GM19467 (cell line): ENCODE data around the gene KCNK4.

ENCODE experiments used
- ATAC-seq: cut with Tn5 transposase; IDR thresholded peaks from one replicate; pipeline ENCODE4 v1.9.1; 2021; ENCODE audit warnings: mild to moderate bottlenecking, moderate library complexity; ENCODE audit not compliant: unreplicated experiment

KCNK4 gene

GRCh38 chr11:64342869-64343745 is 52.0 kb downstream of the KCNK4 start:
- no peak for ATAC-seq

GRCh38 chr11:64343767-64344559 is 52.9 kb downstream of the KCNK4 start:
- no peak for ATAC-seq

GRCh38 chr11:64344787-64345186 is 53.7 kb downstream of the KCNK4 start:
- no peak for ATAC-seq

DNA sequence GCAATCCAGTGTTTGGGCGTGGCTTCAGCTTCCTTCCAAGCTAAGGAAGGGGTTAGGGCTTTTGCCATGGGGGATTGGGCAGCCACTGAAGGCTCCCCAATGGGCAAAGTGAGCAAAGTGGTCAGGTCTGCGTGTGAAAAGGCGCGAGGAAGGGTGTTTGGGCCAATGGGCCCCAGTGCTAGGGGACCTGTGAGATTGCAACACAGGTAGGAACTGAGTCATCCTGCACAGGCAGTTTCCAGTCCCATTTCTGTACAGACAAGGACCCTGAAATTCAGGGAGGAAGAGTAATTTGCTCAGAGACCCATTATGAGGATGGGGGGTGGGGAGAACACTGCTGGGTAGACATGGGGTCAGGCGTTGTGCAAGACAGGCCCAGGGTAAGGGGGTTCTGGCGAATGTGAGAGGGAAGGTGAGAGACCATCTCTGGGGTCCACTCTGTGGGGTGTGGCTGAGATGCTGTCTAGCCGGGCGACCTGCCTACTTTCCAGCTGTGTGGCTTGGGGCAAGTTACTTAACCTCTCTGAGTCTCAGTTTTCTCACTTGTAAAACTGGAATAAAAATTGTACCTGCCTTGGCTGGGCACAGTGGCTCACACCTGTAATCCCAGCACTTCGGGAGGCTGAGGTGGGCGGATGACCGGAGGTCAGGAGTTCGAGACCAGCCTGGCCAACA is 56.2 kb downstream of the KCNK4 start:
- no peak for ATAC-seq

DNA sequence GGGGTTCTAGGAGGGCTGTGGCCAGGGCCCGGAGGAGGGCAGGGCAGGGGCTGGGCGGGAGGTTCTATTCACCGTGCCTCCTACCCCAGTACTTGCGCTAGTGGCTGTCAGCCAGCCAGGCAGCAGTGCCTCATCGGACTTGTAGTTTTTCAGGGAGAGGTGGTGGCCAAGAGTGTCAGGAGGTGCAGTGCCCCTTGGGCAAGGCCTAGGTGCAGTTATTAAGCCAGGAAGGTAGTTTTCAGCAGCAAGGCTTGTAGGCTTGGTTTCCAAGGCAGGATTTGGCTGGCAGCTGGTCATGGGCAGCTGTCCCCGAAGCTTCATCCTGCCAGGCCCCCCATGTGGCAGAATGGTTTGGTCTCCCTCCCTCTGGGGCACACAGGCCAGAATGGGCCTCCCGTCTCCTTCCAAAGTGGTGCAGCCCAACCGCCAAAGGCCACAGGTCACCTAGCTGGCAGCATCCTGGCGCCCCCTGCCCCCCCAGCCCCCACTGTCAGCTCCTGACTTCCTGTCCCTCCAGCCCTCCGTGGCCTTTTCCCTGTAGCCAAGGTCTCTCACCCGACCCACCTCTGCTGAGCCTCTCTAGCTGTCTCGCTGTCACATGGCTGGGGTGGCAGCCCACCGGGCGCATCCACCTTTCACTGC is 57.4 kb downstream of the KCNK4 start:
- ATAC-seq, result no peak

GRCh38 chr11:64349025-64349387 is 57.9 kb downstream of the KCNK4 start:
- no peak for ATAC-seq

- no peak for ATAC-seq
Observed at GRCh38 chr11:64349404-64349803, 58.3 kb downstream of the KCNK4 start.
